NCI-H2029 (cell line): ENCODE results near the gene BMPR1A.

Source experiments
- DNase-seq: peaks from one replicate; lab custom pipeline; 2025; lab: John Stamatoyannopoulos, UW

BMPR1A gene

GRCh38 chr10:86756511-86757112, at the start of gene BMPR1A:
Gene BMPR1A, plus strand, starts transcription at chr10:86756619. Its CDS starts 119,400 bp downstream, at chr10:86876019.
- DNase-seq, result no peak

GRCh38 chr10:86706977-86707376, 49.4 kb upstream of the BMPR1A start:
- DNase-seq, result no peak

GRCh38 chr10:86707505-86707904, 48.9 kb upstream of the BMPR1A start:
- DNase-seq, result no peak

- DNase-seq, result no peak
Observed at GRCh38 chr10:86708068-86708782, 48.2 kb upstream of the BMPR1A start.

GRCh38 chr10:86708783-86709380, 47.5 kb upstream of the BMPR1A start:
- DNase-seq, result no peak

- no peak for DNase-seq
Observed at GRCh38 chr10:86709396-86710185, 46.8 kb upstream of the BMPR1A start.

- DNase-seq, result peak; percentile 39
Observed at GRCh38 chr10:86710987-86711512, 45.4 kb upstream of the BMPR1A start.

- no peak for DNase-seq
Observed at GRCh38 chr10:86711513-86712316, 44.7 kb upstream of the BMPR1A start.

GRCh38 chr10:86712317-86712707, 44.1 kb upstream of the BMPR1A start:
- DNase-seq, result no peak

GRCh38 chr10:86715156-86715795, 41.1 kb upstream of the BMPR1A start:
- DNase-seq, result no peak

- no peak for DNase-seq
Observed at GRCh38 chr10:86715836-86716235, 40.6 kb upstream of the BMPR1A start.

GRCh38 chr10:86716466-86716865, 40.0 kb upstream of the BMPR1A start:
- no peak for DNase-seq

- no peak for DNase-seq
Observed at GRCh38 chr10:86718556-86718955, 37.9 kb upstream of the BMPR1A start.

GRCh38 chr10:86721232-86721631, 35.2 kb upstream of the BMPR1A start:
- no peak for DNase-seq

GRCh38 chr10:86723009-86723408, 33.4 kb upstream of the BMPR1A start:
- no peak for DNase-seq

GRCh38 chr10:86724445-86724844, 32.0 kb upstream of the BMPR1A start:
- no peak for DNase-seq

GRCh38 chr10:86725980-86726676, 30.3 kb upstream of the BMPR1A start:
- DNase-seq, result no peak

- no peak for DNase-seq
Observed at GRCh38 chr10:86726677-86726999, 29.8 kb upstream of the BMPR1A start.

- no peak for DNase-seq
Observed at GRCh38 chr10:86727470-86727869, 28.9 kb upstream of the BMPR1A start.

GRCh38 chr10:86728056-86728455, 28.4 kb upstream of the BMPR1A start:
- no peak for DNase-seq

- DNase-seq, result no peak
Observed at GRCh38 chr10:86729677-86730076, 26.7 kb upstream of the BMPR1A start.
